Measurements from ENCODE around the gene PPP1R12C.

DNA sequence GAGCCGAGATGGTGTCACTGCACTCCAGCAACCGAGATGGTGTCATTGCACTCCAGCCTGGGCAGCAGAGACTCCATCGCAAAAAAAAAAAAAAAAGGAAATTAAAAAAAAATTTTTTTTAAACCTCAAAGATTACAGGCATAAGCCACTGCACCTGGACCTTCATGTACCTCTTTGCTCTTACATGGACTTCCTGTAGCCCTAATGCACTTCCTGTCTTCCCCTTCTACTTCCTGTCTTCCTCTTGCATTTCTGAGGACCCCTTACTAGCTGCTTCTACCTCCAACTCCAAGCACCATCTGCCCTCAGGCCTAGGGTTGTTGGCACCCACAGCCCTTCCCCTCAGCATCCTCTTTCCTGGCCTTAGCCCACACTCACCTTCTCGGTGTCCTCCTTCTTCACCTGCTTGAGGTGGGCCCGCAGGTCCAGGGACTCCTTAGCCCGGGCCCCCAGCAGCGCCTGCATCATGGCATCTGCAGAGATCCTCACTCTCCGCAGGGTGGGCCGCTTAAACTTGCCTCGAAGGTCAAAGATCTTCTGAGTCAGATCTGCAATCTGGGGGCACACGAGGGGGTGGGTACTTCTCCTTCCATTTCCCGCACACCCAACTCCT, 36.3 kb upstream of the PPP1R12C start:
- TF ChIP-seq, protein P1, sequence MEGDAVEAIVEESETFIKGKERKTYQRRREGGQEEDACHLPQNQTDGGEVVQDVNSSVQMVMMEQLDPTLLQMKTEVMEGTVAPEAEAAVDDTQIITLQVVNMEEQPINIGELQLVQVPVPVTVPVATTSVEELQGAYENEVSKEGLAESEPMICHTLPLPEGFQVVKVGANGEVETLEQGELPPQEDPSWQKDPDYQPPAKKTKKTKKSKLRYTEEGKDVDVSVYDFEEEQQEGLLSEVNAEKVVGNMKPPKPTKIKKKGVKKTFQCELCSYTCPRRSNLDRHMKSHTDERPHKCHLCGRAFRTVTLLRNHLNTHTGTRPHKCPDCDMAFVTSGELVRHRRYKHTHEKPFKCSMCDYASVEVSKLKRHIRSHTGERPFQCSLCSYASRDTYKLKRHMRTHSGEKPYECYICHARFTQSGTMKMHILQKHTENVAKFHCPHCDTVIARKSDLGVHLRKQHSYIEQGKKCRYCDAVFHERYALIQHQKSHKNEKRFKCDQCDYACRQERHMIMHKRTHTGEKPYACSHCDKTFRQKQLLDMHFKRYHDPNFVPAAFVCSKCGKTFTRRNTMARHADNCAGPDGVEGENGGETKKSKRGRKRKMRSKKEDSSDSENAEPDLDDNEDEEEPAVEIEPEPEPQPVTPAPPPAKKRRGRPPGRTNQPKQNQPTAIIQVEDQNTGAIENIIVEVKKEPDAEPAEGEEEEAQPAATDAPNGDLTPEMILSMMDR (IDR thresholded peaks at IDR 0.05): no peak
- TF ChIP-seq ZFX (IDR thresholded peaks at IDR 0.05; ENCODE audit: borderline replicate concordance): no peak
